K562 (cell line): ENCODE results near the gene ANP32B. TPM values are rescaled to one million over a fixed set of nuclear protein-coding genes. Genes with fewer than 3 reads are reported as not detected.

Source experiments
- CBX5 ChIP-seq: IDR thresholded peaks from 2 replicates; pipeline ENCODE4 v1.6.1; 2014; ENCODE audit warnings: low read depth, borderline replicate concordance
- E2F6 ChIP-seq, 2 experiments: IDR thresholded peaks; 2 replicates each; pipeline ENCODE4 v1.6.1; 2011; ENCODE audit warnings: borderline replicate concordance in 1 of 2, control low read depth in 1 of 2, low read depth in 1 of 2, low read length in 1 of 2, mild to moderate bottlenecking in 1 of 2, mixed read lengths in 1 of 2, moderate library complexity in 1 of 2; ENCODE audit not compliant: insufficient read depth in 1 of 2, insufficient read length in 1 of 2, poor library complexity in 1 of 2, severe bottlenecking in 1 of 2; ENCODE audit errors: extremely low read depth in 1 of 2
- HCFC1 ChIP-seq: IDR thresholded peaks from 2 replicates; pipeline ENCODE4 v1.6.1; 2012; ENCODE audit warnings: low read depth, low read length, improper control_type of control experiment
- JUND ChIP-seq, 2 experiments: IDR thresholded peaks; 2 replicates in 1 of 2; 3 replicates in 1 of 2; pipeline ENCODE4 v1.6.1; 2011; ENCODE audit warnings: borderline replicate concordance in 2 of 2, low read depth in 2 of 2, low read length in 2 of 2, improper control_type of control experiment in 1 of 2, missing biosample characterization in 1 of 2, missing genetic modification characterization in 1 of 2, missing genetic modification reagents in 1 of 2
- NUFIP1 ChIP-seq: fragments of 450-650 bp; IDR thresholded peaks from 2 replicates; pipeline ENCODE4 v1.6.1; 2018; ENCODE audit not compliant: partially characterized antibody
- RBFOX2 ChIP-seq: fragments of 200-400 bp; formaldehyde crosslinking; IDR thresholded peaks from 2 replicates; pipeline ENCODE4 v1.6.1; 2017; ENCODE audit warnings: low read depth, mild to moderate bottlenecking, low read length, moderate library complexity
- TEAD2 ChIP-seq: fragments of 450-650 bp; IDR thresholded peaks from 2 replicates; pipeline ENCODE4 v1.6.1; 2016; ENCODE audit warnings: missing genetic modification characterization, control low read depth, missing compliant biosample characterization
- ZNF655 ChIP-seq: fragments of 250-450 bp; sonication (Bioruptor Pico); IDR thresholded peaks from 2 replicates; pipeline ENCODE4 v1.5.0; 2021
- ZSCAN32 ChIP-seq: fragments of 450-650 bp; formaldehyde crosslinking; IDR thresholded peaks from 2 replicates; pipeline ENCODE4 v1.4.0; 2020; ENCODE audit warnings: mild to moderate bottlenecking, moderate library complexity
- polyA plus RNA-seq, 8 experiments: library from polyadenylated mRNA; depleted of rRNA in 4 of 8; stranded (reverse) in 5 of 8; unstranded in 3 of 8; fragments of >200 nt; fragmentation: Nextera tagmentation in 2 of 8; fragmentation: Illumina TruSeq in 1 of 8; extraction: Ambion mirVana in 2 of 8; extraction: Trizol in 1 of 8; gene quantifications; 2 replicates each; pipeline versions ENCODE4 v1.2.1 to v1.2.3, GENCODE V29; 2011 to 2014; ENCODE audit warnings: inconsistent platforms in 1 of 8, missing spikeins in 1 of 8
- total RNA-seq, 7 experiments: library from RNA; depleted of rRNA in 6 of 7; stranded (reverse); fragments of >200 nt in 6 of 7; fragmentation: Illumina TruSeq in 2 of 7; extraction: Trizol in 2 of 7; gene quantifications; 2 replicates each; pipeline versions ENCODE4 v1.2.1 to v1.2.3, GENCODE V29; 2011 to 2021; ENCODE audit warnings: low replicate concordance in 1 of 7
- TF ChIP-seq, protein P1 (sequence below): sonication (generic); formaldehyde crosslinking; IDR thresholded peaks from 2 replicates; pipeline ENCODE4 v1.8.1; 2023; ENCODE audit warnings: mild to moderate bottlenecking, missing genetic modification reagents
- TF ChIP-seq, protein P2 (sequence below): fragments of 250-450 bp; sonication (Bioruptor Pico); IDR thresholded peaks from 2 replicates; pipeline ENCODE4 v1.6.1; 2021; ENCODE audit warnings: mild to moderate bottlenecking
- TF ChIP-seq, protein P3 (sequence below): sonication (generic); formaldehyde crosslinking; IDR thresholded peaks from 2 replicates; pipeline ENCODE4 v1.8.0; 2022; ENCODE audit warnings: mild to moderate bottlenecking, missing genetic modification reagents
- TF ChIP-seq, protein P4 (sequence below): fragments of 450-650 bp; IDR thresholded peaks from 2 replicates; pipeline ENCODE4 v1.6.1; 2016; ENCODE audit warnings: mild to moderate bottlenecking
- TF ChIP-seq, protein P5 (sequence below): sonication (generic); formaldehyde crosslinking; IDR thresholded peaks from 2 replicates; pipeline ENCODE4 v1.8.0; 2022; ENCODE audit warnings: mild to moderate bottlenecking, missing genetic modification reagents, borderline replicate concordance

The ANP32B gene
- total and polyA plus RNA-seq, 9 of the 15 experiments (the other 6 are each of a cell fraction or from before 2014, with no cell fraction given), result 68.9 to 815 (median 141) TPM

DNA sequence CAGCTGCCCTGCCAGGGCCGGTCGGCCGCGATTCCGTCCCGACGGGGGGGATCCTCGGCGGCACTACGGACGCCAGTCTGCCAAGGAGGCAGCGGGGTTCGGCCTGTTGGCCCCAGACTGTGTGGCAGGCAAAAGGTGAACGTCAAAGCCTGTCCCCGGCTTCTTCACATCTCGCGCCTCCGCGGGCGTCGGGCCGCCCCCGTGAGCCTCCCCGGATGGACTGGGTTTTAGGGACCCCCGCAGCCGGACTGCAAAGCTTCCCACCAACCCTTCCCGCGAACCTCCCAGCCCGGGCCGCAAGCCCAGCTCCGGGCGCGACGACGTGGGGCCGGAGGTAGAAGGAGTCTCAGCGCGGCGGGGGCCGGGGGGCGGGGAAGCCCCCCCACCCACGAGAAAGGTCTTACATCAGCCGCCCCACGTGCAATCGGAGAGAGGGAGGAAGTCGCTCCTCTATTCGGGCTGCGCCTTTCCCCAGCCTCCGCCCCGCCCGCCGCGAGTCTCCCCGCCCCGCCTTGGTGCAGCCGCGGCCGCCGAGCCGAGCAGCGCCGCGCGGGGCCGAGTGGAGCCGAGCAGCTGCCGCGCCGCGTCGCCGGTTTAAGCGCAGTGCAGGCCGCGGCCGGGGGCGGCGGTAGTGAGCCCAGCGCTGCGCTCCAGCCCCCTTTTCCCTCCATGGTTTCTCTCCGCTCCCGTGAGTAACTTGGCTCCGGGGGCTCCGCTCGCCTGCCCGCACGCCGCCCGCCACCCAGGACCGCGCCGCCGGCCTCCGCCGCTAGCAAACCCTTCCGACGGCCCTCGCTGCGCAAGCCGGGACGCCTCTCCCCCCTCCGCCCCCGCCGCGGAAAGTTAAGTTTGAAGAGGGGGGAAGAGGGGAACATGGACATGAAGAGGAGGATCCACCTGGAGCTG is at the start of gene ANP32B (continued):
- TF ChIP-seq, protein P1, sequence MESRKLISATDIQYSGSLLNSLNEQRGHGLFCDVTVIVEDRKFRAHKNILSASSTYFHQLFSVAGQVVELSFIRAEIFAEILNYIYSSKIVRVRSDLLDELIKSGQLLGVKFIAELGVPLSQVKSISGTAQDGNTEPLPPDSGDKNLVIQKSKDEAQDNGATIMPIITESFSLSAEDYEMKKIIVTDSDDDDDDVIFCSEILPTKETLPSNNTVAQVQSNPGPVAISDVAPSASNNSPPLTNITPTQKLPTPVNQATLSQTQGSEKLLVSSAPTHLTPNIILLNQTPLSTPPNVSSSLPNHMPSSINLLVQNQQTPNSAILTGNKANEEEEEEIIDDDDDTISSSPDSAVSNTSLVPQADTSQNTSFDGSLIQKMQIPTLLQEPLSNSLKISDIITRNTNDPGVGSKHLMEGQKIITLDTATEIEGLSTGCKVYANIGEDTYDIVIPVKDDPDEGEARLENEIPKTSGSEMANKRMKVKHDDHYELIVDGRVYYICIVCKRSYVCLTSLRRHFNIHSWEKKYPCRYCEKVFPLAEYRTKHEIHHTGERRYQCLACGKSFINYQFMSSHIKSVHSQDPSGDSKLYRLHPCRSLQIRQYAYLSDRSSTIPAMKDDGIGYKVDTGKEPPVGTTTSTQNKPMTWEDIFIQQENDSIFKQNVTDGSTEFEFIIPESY (CRISPR knock-in tag), result peak; percentile 86
- TF ChIP-seq, protein P2, sequence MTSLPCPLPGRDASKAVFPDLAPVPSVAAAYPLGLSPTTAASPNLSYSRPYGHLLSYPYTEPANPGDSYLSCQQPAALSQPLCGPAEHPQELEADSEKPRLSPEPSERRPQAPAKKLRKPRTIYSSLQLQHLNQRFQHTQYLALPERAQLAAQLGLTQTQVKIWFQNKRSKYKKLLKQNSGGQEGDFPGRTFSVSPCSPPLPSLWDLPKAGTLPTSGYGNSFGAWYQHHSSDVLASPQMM (CRISPR knock-in tag), result no peak
- TF ChIP-seq HCFC1 (peak; percentile 45; the same call in 1 of the 2 replicates), NUFIP1 (no peak), E2F6 (IDR thresholded peaks at IDR 0.05; ENCODE audit: borderline replicate concordance in 1 of 2, extremely low read depth in 1 of 2, insufficient read depth in 1 of 2, insufficient read length in 1 of 2, low read depth in 1 of 2, low read length in 1 of 2, poor library complexity in 1 of 2, severe bottlenecking in 1 of 2) (peak; percentile 90 to 99), TEAD2 (tag) (no peak), ZNF655 (CRISPR knock-in tag) (no peak), ZSCAN32 (CRISPR knock-in tag) (peak; percentile 91), JUND (IDR thresholded peaks at IDR 0.05; ENCODE audit: borderline replicate concordance, low read depth, low read length) (peak; percentile 75), JUND (tag; IDR thresholded peaks at IDR 0.05; ENCODE audit: borderline replicate concordance, low read depth, low read length) (peak; percentile 26; the same call in 1 of the 3 replicates), CBX5 (no peak), RBFOX2 (peak; percentile 90)
- TF ChIP-seq, protein P3, sequence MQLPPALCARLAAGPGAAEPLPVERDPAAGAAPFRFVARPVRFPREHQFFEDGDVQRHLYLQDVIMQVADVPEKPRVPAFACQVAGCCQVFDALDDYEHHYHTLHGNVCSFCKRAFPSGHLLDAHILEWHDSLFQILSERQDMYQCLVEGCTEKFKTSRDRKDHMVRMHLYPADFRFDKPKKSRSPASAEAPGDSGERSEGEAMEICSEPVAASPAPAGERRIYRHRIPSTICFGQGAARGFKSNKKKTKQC (CRISPR knock-in tag), result peak; percentile 98
- TF ChIP-seq, protein P4, sequence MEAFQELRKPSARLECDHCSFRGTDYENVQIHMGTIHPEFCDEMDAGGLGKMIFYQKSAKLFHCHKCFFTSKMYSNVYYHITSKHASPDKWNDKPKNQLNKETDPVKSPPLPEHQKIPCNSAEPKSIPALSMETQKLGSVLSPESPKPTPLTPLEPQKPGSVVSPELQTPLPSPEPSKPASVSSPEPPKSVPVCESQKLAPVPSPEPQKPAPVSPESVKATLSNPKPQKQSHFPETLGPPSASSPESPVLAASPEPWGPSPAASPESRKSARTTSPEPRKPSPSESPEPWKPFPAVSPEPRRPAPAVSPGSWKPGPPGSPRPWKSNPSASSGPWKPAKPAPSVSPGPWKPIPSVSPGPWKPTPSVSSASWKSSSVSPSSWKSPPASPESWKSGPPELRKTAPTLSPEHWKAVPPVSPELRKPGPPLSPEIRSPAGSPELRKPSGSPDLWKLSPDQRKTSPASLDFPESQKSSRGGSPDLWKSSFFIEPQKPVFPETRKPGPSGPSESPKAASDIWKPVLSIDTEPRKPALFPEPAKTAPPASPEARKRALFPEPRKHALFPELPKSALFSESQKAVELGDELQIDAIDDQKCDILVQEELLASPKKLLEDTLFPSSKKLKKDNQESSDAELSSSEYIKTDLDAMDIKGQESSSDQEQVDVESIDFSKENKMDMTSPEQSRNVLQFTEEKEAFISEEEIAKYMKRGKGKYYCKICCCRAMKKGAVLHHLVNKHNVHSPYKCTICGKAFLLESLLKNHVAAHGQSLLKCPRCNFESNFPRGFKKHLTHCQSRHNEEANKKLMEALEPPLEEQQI, result no peak; the same call in 1 of the 2 replicates
- TF ChIP-seq, protein P5, sequence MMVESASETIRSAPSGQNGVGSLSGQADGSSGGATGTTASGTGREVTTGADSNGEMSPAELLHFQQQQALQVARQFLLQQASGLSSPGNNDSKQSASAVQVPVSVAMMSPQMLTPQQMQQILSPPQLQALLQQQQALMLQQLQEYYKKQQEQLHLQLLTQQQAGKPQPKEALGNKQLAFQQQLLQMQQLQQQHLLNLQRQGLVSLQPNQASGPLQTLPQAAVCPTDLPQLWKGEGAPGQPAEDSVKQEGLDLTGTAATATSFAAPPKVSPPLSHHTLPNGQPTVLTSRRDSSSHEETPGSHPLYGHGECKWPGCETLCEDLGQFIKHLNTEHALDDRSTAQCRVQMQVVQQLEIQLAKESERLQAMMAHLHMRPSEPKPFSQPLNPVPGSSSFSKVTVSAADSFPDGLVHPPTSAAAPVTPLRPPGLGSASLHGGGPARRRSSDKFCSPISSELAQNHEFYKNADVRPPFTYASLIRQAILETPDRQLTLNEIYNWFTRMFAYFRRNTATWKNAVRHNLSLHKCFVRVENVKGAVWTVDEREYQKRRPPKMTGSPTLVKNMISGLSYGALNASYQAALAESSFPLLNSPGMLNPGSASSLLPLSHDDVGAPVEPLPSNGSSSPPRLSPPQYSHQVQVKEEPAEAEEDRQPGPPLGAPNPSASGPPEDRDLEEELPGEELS (CRISPR knock-in tag), result no peak
